ENCODE measurements around the gene MAPKBP1.

DNA sequence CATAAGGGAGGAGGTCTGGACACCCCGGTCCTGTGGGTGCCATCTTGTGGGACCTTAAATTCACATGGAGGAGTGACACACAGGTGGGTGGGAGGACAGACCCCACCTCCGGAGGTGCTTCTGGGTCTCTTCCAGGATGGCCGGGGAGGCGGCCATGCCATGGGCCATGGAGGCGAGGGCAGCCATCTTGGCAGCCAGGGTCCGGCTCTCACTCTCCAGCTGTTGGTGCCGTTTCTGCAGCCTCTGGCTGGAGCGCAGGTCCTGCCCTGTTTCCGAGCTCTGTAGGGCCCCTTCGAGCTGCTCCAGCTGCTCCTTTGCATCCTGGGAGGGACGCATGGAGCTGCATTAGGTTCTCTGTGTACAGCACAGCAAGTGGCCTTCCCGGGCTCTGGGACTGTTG lies 100.5 kb downstream of the MAPKBP1 start:
- TF ChIP-seq, protein P1, sequence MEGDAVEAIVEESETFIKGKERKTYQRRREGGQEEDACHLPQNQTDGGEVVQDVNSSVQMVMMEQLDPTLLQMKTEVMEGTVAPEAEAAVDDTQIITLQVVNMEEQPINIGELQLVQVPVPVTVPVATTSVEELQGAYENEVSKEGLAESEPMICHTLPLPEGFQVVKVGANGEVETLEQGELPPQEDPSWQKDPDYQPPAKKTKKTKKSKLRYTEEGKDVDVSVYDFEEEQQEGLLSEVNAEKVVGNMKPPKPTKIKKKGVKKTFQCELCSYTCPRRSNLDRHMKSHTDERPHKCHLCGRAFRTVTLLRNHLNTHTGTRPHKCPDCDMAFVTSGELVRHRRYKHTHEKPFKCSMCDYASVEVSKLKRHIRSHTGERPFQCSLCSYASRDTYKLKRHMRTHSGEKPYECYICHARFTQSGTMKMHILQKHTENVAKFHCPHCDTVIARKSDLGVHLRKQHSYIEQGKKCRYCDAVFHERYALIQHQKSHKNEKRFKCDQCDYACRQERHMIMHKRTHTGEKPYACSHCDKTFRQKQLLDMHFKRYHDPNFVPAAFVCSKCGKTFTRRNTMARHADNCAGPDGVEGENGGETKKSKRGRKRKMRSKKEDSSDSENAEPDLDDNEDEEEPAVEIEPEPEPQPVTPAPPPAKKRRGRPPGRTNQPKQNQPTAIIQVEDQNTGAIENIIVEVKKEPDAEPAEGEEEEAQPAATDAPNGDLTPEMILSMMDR (IDR thresholded peaks at IDR 0.05), result no peak
- TF ChIP-seq POLR2AphosphoS2 (conservative IDR thresholded peaks at IDR 0.05; ENCODE audit: low read length) (no peak), RARB (CRISPR knock-in tag; IDR thresholded peaks at IDR 0.05) (no peak)
- TF ChIP-seq, protein P2, sequence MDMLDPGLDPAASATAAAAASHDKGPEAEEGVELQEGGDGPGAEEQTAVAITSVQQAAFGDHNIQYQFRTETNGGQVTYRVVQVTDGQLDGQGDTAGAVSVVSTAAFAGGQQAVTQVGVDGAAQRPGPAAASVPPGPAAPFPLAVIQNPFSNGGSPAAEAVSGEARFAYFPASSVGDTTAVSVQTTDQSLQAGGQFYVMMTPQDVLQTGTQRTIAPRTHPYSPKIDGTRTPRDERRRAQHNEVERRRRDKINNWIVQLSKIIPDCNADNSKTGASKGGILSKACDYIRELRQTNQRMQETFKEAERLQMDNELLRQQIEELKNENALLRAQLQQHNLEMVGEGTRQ (IDR thresholded peaks at IDR 0.05), result no peak
- TF ChIP-seq, protein P3, sequence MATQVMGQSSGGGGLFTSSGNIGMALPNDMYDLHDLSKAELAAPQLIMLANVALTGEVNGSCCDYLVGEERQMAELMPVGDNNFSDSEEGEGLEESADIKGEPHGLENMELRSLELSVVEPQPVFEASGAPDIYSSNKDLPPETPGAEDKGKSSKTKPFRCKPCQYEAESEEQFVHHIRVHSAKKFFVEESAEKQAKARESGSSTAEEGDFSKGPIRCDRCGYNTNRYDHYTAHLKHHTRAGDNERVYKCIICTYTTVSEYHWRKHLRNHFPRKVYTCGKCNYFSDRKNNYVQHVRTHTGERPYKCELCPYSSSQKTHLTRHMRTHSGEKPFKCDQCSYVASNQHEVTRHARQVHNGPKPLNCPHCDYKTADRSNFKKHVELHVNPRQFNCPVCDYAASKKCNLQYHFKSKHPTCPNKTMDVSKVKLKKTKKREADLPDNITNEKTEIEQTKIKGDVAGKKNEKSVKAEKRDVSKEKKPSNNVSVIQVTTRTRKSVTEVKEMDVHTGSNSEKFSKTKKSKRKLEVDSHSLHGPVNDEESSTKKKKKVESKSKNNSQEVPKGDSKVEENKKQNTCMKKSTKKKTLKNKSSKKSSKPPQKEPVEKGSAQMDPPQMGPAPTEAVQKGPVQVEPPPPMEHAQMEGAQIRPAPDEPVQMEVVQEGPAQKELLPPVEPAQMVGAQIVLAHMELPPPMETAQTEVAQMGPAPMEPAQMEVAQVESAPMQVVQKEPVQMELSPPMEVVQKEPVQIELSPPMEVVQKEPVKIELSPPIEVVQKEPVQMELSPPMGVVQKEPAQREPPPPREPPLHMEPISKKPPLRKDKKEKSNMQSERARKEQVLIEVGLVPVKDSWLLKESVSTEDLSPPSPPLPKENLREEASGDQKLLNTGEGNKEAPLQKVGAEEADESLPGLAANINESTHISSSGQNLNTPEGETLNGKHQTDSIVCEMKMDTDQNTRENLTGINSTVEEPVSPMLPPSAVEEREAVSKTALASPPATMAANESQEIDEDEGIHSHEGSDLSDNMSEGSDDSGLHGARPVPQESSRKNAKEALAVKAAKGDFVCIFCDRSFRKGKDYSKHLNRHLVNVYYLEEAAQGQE (IDR thresholded peaks at IDR 0.05), result no peak

Measured in A549 (cell line).